OCI-LY7 (cell line): ENCODE measurements around the gene SLC35F1.

Source experiments
- EZH2phosphoT487 ChIP-seq: fragments of 200-600 bp; sonication (generic); IDR thresholded peaks from 2 replicates; pipeline ENCODE4 v1.6.1; 2018; ENCODE audit warnings: low read depth, borderline replicate concordance, mild to moderate bottlenecking, mixed run types, antibody characterized with exemption, low read length, moderate library complexity, mixed read lengths
- TF ChIP-seq, protein P1 (sequence below): fragments of 200-600 bp; sonication (generic); conservative IDR thresholded peaks from 2 replicates; pipeline ENCODE4 v1.5.1; 2014; ENCODE audit warnings: mild to moderate bottlenecking, antibody characterized with exemption, low read length, moderate library complexity, mixed read lengths

- TF ChIP-seq, protein P1, sequence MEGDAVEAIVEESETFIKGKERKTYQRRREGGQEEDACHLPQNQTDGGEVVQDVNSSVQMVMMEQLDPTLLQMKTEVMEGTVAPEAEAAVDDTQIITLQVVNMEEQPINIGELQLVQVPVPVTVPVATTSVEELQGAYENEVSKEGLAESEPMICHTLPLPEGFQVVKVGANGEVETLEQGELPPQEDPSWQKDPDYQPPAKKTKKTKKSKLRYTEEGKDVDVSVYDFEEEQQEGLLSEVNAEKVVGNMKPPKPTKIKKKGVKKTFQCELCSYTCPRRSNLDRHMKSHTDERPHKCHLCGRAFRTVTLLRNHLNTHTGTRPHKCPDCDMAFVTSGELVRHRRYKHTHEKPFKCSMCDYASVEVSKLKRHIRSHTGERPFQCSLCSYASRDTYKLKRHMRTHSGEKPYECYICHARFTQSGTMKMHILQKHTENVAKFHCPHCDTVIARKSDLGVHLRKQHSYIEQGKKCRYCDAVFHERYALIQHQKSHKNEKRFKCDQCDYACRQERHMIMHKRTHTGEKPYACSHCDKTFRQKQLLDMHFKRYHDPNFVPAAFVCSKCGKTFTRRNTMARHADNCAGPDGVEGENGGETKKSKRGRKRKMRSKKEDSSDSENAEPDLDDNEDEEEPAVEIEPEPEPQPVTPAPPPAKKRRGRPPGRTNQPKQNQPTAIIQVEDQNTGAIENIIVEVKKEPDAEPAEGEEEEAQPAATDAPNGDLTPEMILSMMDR = no peak
- no peak for TF ChIP-seq EZH2phosphoT487
Measured at GRCh38 chr6:118354641-118355040, 447.6 kb downstream of the SLC35F1 start.
